ENCODE data around the gene MEIS3.

- TF ChIP-seq CTCF (IDR thresholded peaks at IDR 0.05) (no peak), POLR2A (IDR thresholded peaks at IDR 0.05) (no peak), EP300 (IDR thresholded peaks at IDR 0.05) (no peak)
These were observed 13.4 kb downstream of the MEIS3 start for GRCh38 chr19:47405854-47406417.

Data from ovary (tissue), 3 donors.